ENCODE results near the gene USP35.

DNA sequence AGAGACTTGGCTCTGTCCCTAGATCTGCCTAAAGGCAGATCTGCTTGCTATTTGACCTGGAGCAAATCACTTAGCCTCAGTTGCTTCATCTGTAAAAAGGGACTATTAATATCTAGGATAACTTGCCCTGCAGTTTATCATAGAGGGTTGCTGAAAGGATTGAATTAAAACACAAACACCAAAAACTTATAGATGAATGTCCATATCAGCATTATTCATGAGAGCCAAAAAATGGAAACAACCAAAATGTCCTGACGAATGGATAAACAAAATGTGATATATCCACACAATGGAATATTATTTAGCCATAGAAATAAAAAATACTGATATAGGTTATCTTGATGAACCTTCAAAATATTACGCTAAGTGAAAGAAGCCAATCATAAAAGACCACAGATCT is 67.2 kb downstream of the USP35 start:
- TF ChIP-seq EZH2phosphoT487 (IDR thresholded peaks at IDR 0.05; ENCODE audit: insufficient read depth, low read depth) (no peak), EZH2 (IDR thresholded peaks at IDR 0.05; ENCODE audit: insufficient read depth, poor library complexity, severe bottlenecking) (no peak)
